ENCODE measurements around the gene KCNH1. TPM values are rescaled to one million over a fixed set of nuclear protein-coding genes. Genes with fewer than 3 reads are reported as not detected.

KCNH1 gene
- total and polyA plus RNA-seq, 2 experiments from 2014 or later: 0.28 TPM; not detected in 1

DNA sequence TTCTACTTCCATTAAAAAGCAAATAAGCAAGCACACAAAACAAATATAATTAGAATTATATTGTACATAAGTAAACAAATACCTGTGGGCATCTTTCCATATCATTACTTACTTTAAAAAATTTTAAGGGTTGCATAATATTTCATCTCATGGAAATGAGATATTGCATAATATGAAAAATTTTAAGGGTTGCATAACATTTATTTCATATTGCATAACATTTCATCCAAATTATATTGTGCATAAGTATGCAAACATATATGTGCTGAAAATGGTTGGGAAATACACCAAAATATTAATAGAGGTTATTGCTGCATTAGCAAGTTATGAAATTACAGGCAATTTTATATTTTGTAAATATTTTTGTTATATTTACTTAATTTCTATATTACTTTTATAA, 213.7 kb downstream of the KCNH1 start:
- Histone ChIP-seq H3K36me3 (ENCODE audit: insufficient read depth) (no peaks in the 10 kb centered on the region), H3K79me2 (replicated peaks; ENCODE audit: insufficient read depth) (no peaks in the 10 kb centered on the region), H3K4me3 (no peak overlapping the region), H3K27ac (ENCODE audit: low read depth) (no peak overlapping the region), H3F3A (replicated peaks; ENCODE audit: low read depth) (no peaks in the 10 kb centered on the region), H3K9me2 (ENCODE audit: insufficient read depth) (no peaks in the 10 kb centered on the region), H3K27me3 (ENCODE audit: insufficient read depth) (no peaks in the 10 kb centered on the region), H3K4me1 (ENCODE audit: insufficient read depth) (peaks cover 3% of the 10 kb centered on the region; the same call in 1 of the 2 replicates), H3K4me2 (no peak overlapping the region), H2AFZ (no peak overlapping the region), H4K20me1 (replicated peaks; ENCODE audit: insufficient read depth) (no peaks in the 10 kb centered on the region)
- ATAC-seq (no peak), DNase-seq (ENCODE audit: low spot score) (no peak)
- H3K36me3 Mint-ChIP-seq (ENCODE audit: low read depth): no peaks in the 10 kb centered on the region
- TF ChIP-seq POLR2AphosphoS5 (IDR thresholded peaks at IDR 0.05; ENCODE audit: low read depth) (no peak), EZH2phosphoT487 (IDR thresholded peaks at IDR 0.05; ENCODE audit: unreplicated experiment) (no peak), EZH2 (IDR thresholded peaks at IDR 0.05; ENCODE audit: low read depth, unreplicated experiment) (no peak), ZNF114 (CRISPR knock-in tag; IDR thresholded peaks at IDR 0.05) (no peak)
- TF ChIP-seq, protein P1, sequence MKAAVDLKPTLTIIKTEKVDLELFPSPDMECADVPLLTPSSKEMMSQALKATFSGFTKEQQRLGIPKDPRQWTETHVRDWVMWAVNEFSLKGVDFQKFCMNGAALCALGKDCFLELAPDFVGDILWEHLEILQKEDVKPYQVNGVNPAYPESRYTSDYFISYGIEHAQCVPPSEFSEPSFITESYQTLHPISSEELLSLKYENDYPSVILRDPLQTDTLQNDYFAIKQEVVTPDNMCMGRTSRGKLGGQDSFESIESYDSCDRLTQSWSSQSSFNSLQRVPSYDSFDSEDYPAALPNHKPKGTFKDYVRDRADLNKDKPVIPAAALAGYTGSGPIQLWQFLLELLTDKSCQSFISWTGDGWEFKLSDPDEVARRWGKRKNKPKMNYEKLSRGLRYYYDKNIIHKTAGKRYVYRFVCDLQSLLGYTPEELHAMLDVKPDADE (IDR thresholded peaks at IDR 0.05): no peak
- TF ChIP-seq, protein P2, sequence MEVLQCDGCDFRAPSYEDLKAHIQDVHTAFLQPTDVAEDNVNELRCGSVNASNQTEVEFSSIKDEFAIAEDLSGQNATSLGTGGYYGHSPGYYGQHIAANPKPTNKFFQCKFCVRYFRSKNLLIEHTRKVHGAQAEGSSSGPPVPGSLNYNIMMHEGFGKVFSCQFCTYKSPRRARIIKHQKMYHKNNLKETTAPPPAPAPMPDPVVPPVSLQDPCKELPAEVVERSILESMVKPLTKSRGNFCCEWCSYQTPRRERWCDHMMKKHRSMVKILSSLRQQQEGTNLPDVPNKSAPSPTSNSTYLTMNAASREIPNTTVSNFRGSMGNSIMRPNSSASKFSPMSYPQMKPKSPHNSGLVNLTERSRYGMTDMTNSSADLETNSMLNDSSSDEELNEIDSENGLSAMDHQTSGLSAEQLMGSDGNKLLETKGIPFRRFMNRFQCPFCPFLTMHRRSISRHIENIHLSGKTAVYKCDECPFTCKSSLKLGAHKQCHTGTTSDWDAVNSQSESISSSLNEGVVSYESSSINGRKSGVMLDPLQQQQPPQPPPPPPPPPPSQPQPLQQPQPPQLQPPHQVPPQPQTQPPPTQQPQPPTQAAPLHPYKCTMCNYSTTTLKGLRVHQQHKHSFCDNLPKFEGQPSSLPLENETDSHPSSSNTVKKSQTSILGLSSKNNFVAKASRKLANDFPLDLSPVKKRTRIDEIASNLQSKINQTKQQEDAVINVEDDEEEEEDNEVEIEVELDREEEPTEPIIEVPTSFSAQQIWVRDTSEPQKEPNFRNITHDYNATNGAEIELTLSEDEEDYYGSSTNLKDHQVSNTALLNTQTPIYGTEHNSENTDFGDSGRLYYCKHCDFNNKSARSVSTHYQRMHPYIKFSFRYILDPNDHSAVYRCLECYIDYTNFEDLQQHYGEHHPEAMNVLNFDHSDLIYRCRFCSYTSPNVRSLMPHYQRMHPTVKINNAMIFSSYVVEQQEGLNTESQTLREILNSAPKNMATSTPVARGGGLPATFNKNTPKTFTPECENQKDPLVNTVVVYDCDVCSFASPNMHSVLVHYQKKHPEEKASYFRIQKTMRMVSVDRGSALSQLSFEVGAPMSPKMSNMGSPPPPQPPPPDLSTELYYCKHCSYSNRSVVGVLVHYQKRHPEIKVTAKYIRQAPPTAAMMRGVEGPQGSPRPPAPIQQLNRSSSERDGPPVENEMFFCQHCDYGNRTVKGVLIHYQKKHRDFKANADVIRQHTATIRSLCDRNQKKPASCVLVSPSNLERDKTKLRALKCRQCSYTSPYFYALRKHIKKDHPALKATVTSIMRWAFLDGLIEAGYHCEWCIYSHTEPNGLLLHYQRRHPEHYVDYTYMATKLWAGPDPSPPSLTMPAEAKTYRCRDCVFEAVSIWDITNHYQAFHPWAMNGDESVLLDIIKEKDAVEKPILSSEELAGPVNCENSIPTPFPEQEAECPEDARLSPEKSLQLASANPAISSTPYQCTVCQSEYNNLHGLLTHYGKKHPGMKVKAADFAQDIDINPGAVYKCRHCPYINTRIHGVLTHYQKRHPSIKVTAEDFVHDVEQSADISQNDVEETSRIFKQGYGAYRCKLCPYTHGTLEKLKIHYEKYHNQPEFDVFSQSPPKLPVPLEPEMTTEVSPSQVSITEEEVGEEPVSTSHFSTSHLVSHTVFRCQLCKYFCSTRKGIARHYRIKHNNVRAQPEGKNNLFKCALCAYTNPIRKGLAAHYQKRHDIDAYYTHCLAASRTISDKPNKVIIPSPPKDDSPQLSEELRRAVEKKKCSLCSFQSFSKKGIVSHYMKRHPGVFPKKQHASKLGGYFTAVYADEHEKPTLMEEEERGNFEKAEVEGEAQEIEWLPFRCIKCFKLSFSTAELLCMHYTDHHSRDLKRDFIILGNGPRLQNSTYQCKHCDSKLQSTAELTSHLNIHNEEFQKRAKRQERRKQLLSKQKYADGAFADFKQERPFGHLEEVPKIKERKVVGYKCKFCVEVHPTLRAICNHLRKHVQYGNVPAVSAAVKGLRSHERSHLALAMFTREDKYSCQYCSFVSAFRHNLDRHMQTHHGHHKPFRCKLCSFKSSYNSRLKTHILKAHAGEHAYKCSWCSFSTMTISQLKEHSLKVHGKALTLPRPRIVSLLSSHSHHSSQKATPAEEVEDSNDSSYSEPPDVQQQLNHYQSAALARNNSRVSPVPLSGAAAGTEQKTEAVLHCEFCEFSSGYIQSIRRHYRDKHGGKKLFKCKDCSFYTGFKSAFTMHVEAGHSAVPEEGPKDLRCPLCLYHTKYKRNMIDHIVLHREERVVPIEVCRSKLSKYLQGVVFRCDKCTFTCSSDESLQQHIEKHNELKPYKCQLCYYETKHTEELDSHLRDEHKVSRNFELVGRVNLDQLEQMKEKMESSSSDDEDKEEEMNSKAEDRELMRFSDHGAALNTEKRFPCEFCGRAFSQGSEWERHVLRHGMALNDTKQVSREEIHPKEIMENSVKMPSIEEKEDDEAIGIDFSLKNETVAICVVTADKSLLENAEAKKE (CRISPR knock-in tag; IDR thresholded peaks at IDR 0.05): no peak
- TF ChIP-seq, protein P3, sequence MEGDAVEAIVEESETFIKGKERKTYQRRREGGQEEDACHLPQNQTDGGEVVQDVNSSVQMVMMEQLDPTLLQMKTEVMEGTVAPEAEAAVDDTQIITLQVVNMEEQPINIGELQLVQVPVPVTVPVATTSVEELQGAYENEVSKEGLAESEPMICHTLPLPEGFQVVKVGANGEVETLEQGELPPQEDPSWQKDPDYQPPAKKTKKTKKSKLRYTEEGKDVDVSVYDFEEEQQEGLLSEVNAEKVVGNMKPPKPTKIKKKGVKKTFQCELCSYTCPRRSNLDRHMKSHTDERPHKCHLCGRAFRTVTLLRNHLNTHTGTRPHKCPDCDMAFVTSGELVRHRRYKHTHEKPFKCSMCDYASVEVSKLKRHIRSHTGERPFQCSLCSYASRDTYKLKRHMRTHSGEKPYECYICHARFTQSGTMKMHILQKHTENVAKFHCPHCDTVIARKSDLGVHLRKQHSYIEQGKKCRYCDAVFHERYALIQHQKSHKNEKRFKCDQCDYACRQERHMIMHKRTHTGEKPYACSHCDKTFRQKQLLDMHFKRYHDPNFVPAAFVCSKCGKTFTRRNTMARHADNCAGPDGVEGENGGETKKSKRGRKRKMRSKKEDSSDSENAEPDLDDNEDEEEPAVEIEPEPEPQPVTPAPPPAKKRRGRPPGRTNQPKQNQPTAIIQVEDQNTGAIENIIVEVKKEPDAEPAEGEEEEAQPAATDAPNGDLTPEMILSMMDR (conservative IDR thresholded peaks at IDR 0.05; ENCODE audit: low read depth in 2 of 2): no peak
- H3K27me3 Mint-ChIP-seq (ENCODE audit: insufficient read depth, low read depth, poor library complexity): no peaks in the 10 kb centered on the region
- H3K4me3 Mint-ChIP-seq: no peak overlapping the region
- no peak overlapping the region for H3K27ac Mint-ChIP-seq
- H3K4me1 Mint-ChIP-seq: peaks cover 9% of the 10 kb centered on the region
- H3K9me3 Mint-ChIP-seq: no peaks in the 10 kb centered on the region

Measured in GM23338 (cell line).